HEK293 (cell line): ENCODE results near the gene PKN1.

Experiments used
- CTCF ChIA-PET: fragments of 350-600 bp; formaldehyde crosslinking; extraction: SDS; loops from one replicate; lab custom pipeline; 2021; ENCODE audit warnings: antibody characterized with exemption; lab: Yijun Ruan, JAX
- POLR2A ChIA-PET: fragments of 300-600 bp; formaldehyde crosslinking; extraction: SDS; loops from one replicate; lab custom pipeline; 2020; ENCODE audit warnings: antibody characterized with exemption, inconsistent platforms; lab: Yijun Ruan, JAX
- H3K27ac ChIP-seq: fragments of 200-500 bp; sonication (Bioruptor generic); 2 replicates; pipeline ENCODE4 v1.5.1; 2014; ENCODE audit warnings: low read depth, low read length, control low read depth, inconsistent platforms; ENCODE audit errors: extremely low read depth
- H3K36me3 ChIP-seq, 2 experiments: fragments of 200-500 bp in 1 of 2; sonication (Bioruptor generic) in 1 of 2; 1 replicate in 1 of 2; 2 replicates in 1 of 2; pipeline ENCODE4 v1.5.1; 2014 to 2017; ENCODE audit warnings: inconsistent platforms in 2 of 2, low read length in 2 of 2; ENCODE audit not compliant: control insufficient read depth in 2 of 2, insufficient read depth in 1 of 2
- H3K4me1 ChIP-seq: fragments of 200-500 bp; sonication (Bioruptor generic); 2 replicates; pipeline ENCODE4 v1.5.1; 2014; ENCODE audit warnings: mild to moderate bottlenecking, low read length, inconsistent platforms; ENCODE audit not compliant: control insufficient read depth, insufficient read depth
- H3K4me3 ChIP-seq: 2 replicates; pipeline ENCODE4 v1.5.1; 2011; ENCODE audit warnings: low read depth, mild to moderate bottlenecking, control low read depth, low read length, moderate library complexity
- H3K9me3 ChIP-seq: fragments of 200-500 bp; sonication (Bioruptor generic); 2 replicates; pipeline ENCODE4 v1.5.1; 2014; ENCODE audit warnings: low read depth, low read length, inconsistent platforms; ENCODE audit not compliant: control insufficient read depth, insufficient read depth
- GLI4 ChIP-seq: fragments of 450-650 bp; formaldehyde crosslinking; IDR thresholded peaks from 2 replicates; pipeline ENCODE4 v1.5.1; 2016; ENCODE audit warnings: missing biosample characterization, missing genetic modification characterization
- GLIS1 ChIP-seq: fragments of 450-650 bp; formaldehyde crosslinking; IDR thresholded peaks from 2 replicates; pipeline ENCODE4 v1.5.1; 2016; ENCODE audit warnings: missing biosample characterization, missing genetic modification characterization
- KLF10 ChIP-seq: fragments of 450-650 bp; IDR thresholded peaks from 2 replicates; pipeline ENCODE4 v1.5.1; 2018; ENCODE audit warnings: missing biosample characterization, mild to moderate bottlenecking, missing genetic modification characterization
- WT1 ChIP-seq: fragments of 450-650 bp; formaldehyde crosslinking; IDR thresholded peaks from 2 replicates; pipeline ENCODE4 v1.5.1; 2016; ENCODE audit warnings: missing biosample characterization, missing genetic modification characterization
- ZBTB20 ChIP-seq: fragments of 450-650 bp; formaldehyde crosslinking; IDR thresholded peaks from 2 replicates; pipeline ENCODE4 v1.5.1; 2016; ENCODE audit warnings: missing biosample characterization, missing genetic modification characterization
- ZBTB48 ChIP-seq: fragments of 450-650 bp; formaldehyde crosslinking; IDR thresholded peaks from 2 replicates; pipeline ENCODE4 v1.5.1; 2016; ENCODE audit warnings: missing biosample characterization, missing genetic modification characterization
- ZNF16 ChIP-seq: fragments of 450-650 bp; formaldehyde crosslinking; IDR thresholded peaks from 2 replicates; pipeline ENCODE4 v1.5.1; 2016; ENCODE audit warnings: low read depth, missing biosample characterization, missing genetic modification characterization
- ZNF169 ChIP-seq: fragments of 450-650 bp; formaldehyde crosslinking; IDR thresholded peaks from 2 replicates; pipeline ENCODE4 v1.5.1; 2016; ENCODE audit warnings: missing biosample characterization, missing genetic modification characterization
- ZNF19 ChIP-seq: fragments of 450-650 bp; formaldehyde crosslinking; IDR thresholded peaks from 2 replicates; pipeline ENCODE4; 2016; ENCODE audit warnings: missing biosample characterization, missing genetic modification characterization, low read depth
- ZNF2 ChIP-seq: fragments of 450-650 bp; formaldehyde crosslinking; IDR thresholded peaks from 2 replicates; pipeline ENCODE4 v1.5.1; 2016; ENCODE audit warnings: missing biosample characterization, missing genetic modification characterization
- ZNF248 ChIP-seq: fragments of 450-650 bp; formaldehyde crosslinking; IDR thresholded peaks from 2 replicates; pipeline ENCODE4 v1.5.1; 2017; ENCODE audit warnings: missing biosample characterization, missing genetic modification characterization
- ZNF292 ChIP-seq: fragments of 450-650 bp; formaldehyde crosslinking; IDR thresholded peaks from 2 replicates; pipeline ENCODE4 v1.5.1; 2016; ENCODE audit warnings: low read depth, missing biosample characterization, missing genetic modification characterization, borderline replicate concordance
- ZNF341 ChIP-seq: fragments of 450-650 bp; formaldehyde crosslinking; IDR thresholded peaks from 2 replicates; pipeline ENCODE4; 2016; ENCODE audit warnings: low read depth, missing biosample characterization, missing genetic modification characterization
- ZNF394 ChIP-seq: fragments of 450-650 bp; formaldehyde crosslinking; IDR thresholded peaks from 2 replicates; pipeline ENCODE4 v1.5.1; 2016; ENCODE audit warnings: missing biosample characterization, missing genetic modification characterization, mild to moderate bottlenecking, moderate library complexity, borderline replicate concordance
- ZNF501 ChIP-seq: fragments of 450-650 bp; formaldehyde crosslinking; IDR thresholded peaks from 2 replicates; pipeline ENCODE4 v1.5.1; 2016; ENCODE audit warnings: missing biosample characterization, missing genetic modification characterization
- ZNF521 ChIP-seq: fragments of 450-650 bp; formaldehyde crosslinking; IDR thresholded peaks from 2 replicates; pipeline ENCODE4 v1.5.1; 2017; ENCODE audit warnings: missing biosample characterization, mild to moderate bottlenecking, missing genetic modification characterization
- ZNF549 ChIP-seq: fragments of 450-650 bp; IDR thresholded peaks from 2 replicates; pipeline ENCODE4 v1.5.1; 2018; ENCODE audit warnings: missing biosample characterization, missing genetic modification characterization, mild to moderate bottlenecking, inconsistent platforms, moderate library complexity
- ZNF596 ChIP-seq: fragments of 450-650 bp; IDR thresholded peaks from 2 replicates; pipeline ENCODE4 v1.5.0; 2018; ENCODE audit warnings: missing biosample characterization, mild to moderate bottlenecking, missing genetic modification characterization, moderate library complexity
- ZNF623 ChIP-seq: fragments of 450-650 bp; formaldehyde crosslinking; IDR thresholded peaks from 2 replicates; pipeline ENCODE4 v1.5.1; 2016; ENCODE audit warnings: missing biosample characterization, missing genetic modification characterization
- ZNF658 ChIP-seq: fragments of 450-650 bp; formaldehyde crosslinking; IDR thresholded peaks from 2 replicates; pipeline ENCODE4; 2016; ENCODE audit warnings: missing biosample characterization, missing genetic modification characterization
- ZNF660 ChIP-seq: fragments of 450-650 bp; IDR thresholded peaks from 2 replicates; pipeline ENCODE4 v1.5.1; 2018; ENCODE audit warnings: missing biosample characterization, mild to moderate bottlenecking, missing genetic modification characterization
- ZNF747 ChIP-seq: fragments of 450-650 bp; formaldehyde crosslinking; IDR thresholded peaks from 2 replicates; pipeline ENCODE4 v1.5.1; 2016; ENCODE audit warnings: missing biosample characterization, missing genetic modification characterization
- TF ChIP-seq, protein P1 (sequence below): fragments of 450-650 bp; formaldehyde crosslinking; IDR thresholded peaks from 2 replicates; pipeline ENCODE4 v1.5.1; 2016; ENCODE audit warnings: missing biosample characterization, missing genetic modification characterization
- TF ChIP-seq, protein P2 (sequence below): fragments of 450-650 bp; formaldehyde crosslinking; IDR thresholded peaks from 2 replicates; pipeline ENCODE4 v1.5.1; 2016; ENCODE audit warnings: missing biosample characterization, missing genetic modification characterization
- TF ChIP-seq, protein P3 (sequence below): fragments of 450-650 bp; formaldehyde crosslinking; IDR thresholded peaks from 2 replicates; pipeline ENCODE4 v1.5.1; 2016; ENCODE audit warnings: missing biosample characterization, missing genetic modification characterization
- TF ChIP-seq, protein P4 (sequence below): fragments of 450-650 bp; formaldehyde crosslinking; IDR thresholded peaks from 2 replicates; pipeline ENCODE4 v1.5.1; 2016; ENCODE audit warnings: missing biosample characterization, missing genetic modification characterization

The PKN1 gene

DNA sequence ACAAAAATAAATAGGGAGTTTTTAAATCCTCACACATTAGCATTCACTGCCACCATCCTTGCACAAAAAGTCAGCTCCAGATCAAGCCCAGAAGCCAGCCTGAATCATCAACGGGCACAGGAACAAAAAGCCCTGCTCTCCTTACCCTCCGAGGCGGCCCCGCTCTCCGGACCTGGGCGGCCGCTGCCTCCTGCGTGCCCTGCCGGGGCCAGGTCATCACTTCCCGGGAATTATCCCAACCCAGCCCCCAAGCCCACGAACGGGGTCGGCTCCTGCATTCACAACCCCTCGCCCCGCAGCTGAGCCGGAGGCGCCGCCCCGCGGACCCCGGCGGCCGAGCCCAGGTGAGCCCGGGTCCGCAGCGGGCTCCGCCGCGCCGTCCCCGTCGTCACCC lies 84.3 kb downstream of the PKN1 start:
- TF ChIP-seq, protein P1, sequence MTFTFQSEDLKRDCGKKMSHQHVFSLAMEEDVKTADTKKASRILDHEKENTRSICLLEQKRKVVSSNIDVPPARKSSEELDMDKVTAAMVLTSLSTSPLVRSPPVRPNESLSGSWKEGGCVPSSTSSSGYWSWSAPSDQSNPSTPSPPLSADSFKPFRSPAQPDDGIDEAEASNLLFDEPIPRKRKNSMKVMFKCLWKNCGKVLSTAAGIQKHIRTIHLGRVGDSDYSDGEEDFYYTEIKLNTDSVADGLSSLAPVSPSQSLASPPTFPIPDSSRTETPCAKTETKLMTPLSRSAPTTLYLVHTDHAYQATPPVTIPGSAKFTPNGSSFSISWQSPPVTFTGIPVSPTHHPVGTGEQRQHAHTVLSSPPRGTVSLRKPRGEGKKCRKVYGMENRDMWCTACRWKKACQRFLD (tag by site-specific recombination) = no peak
- TF ChIP-seq ZBTB48 (no peak), ZBTB20 (no peak), KLF10 (tag by site-specific recombination) (no peak), ZNF549 (tag by site-specific recombination) (no peak), ZNF19 (no peak), ZNF623 (tag by site-specific recombination) (no peak), ZNF341 (tag by site-specific recombination) (no peak), ZNF658 (no peak), ZNF660 (tag by site-specific recombination) (no peak), ZNF521 (tag by site-specific recombination) (no peak), ZNF292 (tag by site-specific recombination) (no peak), ZNF747 (tag by site-specific recombination) (no peak), ZNF596 (no peak), ZNF2 (tag by site-specific recombination) (no peak)
- TF ChIP-seq, protein P2, sequence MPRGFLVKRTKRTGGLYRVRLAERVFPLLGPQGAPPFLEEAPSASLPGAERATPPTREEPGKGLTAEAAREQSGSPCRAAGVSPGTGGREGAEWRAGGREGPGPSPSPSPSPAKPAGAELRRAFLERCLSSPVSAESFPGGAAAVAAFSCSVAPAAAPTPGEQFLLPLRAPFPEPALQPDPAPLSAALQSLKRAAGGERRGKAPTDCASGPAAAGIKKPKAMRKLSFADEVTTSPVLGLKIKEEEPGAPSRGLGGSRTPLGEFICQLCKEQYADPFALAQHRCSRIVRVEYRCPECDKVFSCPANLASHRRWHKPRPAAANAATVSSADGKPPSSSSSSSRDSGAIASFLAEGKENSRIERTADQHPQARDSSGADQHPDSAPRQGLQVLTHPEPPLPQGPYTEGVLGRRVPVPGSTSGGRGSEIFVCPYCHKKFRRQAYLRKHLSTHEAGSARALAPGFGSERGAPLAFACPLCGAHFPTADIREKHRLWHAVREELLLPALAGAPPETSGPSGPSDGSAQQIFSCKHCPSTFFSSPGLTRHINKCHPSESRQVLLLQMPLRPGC (tag by site-specific recombination) = no peak
- TF ChIP-seq, protein P3, sequence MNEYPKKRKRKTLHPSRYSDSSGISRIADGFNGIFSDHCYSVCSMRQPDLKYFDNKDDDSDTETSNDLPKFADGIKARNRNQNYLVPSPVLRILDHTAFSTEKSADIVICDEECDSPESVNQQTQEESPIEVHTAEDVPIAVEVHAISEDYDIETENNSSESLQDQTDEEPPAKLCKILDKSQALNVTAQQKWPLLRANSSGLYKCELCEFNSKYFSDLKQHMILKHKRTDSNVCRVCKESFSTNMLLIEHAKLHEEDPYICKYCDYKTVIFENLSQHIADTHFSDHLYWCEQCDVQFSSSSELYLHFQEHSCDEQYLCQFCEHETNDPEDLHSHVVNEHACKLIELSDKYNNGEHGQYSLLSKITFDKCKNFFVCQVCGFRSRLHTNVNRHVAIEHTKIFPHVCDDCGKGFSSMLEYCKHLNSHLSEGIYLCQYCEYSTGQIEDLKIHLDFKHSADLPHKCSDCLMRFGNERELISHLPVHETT = no peak
- H3K36me3 ChIP-seq = peaks cover 3 to 39% of the 10 kb centered on the region in 2 experiments; a peak in 1 of 3 replicates
- POLR2A ChIA-PET = interaction anchor here (0.6 to 2.6 kb wide), 15 partner anchors 9 to 173 kb away, joined by 3 to 48 read pairs (median 4); partner anchors contain the start of genes GIPC1, NDUFB7 and ZNF333
- no peaks in the 10 kb centered on the region; the same call in 1 of the 2 replicates for H3K4me1 ChIP-seq
- CTCF ChIA-PET = interaction anchor here (2.1 kb wide), 1 partner anchor 13 kb away, joined by 5 read pairs; no protein-coding TSS in a partner anchor
- peak overlapping the region; percentile 96 for H3K27ac ChIP-seq
- peak overlapping the region; percentile 97 for H3K4me3 ChIP-seq
- H3K9me3 ChIP-seq = no peaks in the 10 kb centered on the region

DNA sequence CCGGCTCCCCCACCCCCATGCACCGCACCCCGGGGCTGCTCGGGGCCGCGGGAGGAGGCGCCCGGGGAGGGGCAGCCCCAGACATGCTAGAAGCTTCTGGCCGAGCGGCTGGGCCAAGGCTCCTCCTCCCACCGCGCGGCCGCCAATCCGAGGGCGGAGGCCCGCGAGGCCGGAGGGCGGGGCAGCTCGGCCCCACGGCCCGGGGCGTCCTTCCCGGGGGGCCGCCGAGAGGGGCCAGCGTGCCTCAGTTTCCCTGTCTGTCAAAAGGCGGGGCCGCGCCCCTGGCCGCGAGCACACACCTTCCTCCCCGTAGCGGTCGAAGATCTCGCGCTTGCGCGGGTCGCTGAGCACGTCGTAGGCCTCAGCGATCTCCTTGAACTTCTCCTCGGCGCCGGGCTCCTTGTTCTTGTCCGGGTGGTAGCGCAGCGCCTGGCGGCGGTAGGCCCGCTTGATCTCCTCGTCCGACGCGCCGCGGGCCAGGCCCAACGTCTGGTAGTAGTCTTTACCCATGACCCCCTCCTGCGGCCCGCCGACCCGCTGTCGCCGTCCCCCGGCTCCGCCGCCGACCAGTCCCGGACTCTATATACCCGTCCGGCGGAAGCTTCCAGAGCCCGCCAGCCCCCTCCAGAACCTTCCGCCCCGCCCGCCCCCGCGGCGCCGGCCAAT lies 84.9 kb downstream of the PKN1 start, which contains the start of gene DNAJB1:
DNAJB1 (minus strand) TSS at position 558 of the 666 bp plus-strand sequence; CDS start at position 510, 48 bp downstream.
- no peaks in the 10 kb centered on the region; the same call in 1 of the 2 replicates for H3K4me1 ChIP-seq
- CTCF ChIA-PET = interaction anchor here (0.6 to 2.1 kb wide), 2 partner anchors 12 to 14 kb away, joined by 5 read pairs; no protein-coding TSS in a partner anchor
- peak within 1 kb of the TSS; percentile 97 for H3K4me3 ChIP-seq
- peak within 1 kb of the TSS; percentile 96 for H3K27ac ChIP-seq
- POLR2A ChIA-PET = interaction anchor here (0.5 to 2.6 kb wide), 33 partner anchors 8 to 383 kb away, joined by 3 to 48 read pairs (median 4); partner anchors contain the start of genes ASF1B, GIPC1, NDUFB7 and TECR
- peaks cover 3 to 39% of the 10 kb centered on the region in 2 experiments; a peak in 1 of 3 replicates for H3K36me3 ChIP-seq
- no peaks in the 10 kb centered on the region for H3K9me3 ChIP-seq
- TF ChIP-seq ZNF169 (tag by site-specific recombination) (peak; percentile 63; the same call in 1 of the 2 replicates), WT1 (no peak), GLIS1 (tag by site-specific recombination) (peak; percentile 84), ZNF248 (tag by site-specific recombination) (no peak), ZNF394 (tag by site-specific recombination) (peak; percentile 63; the same call in 1 of the 2 replicates), GLI4 (tag by site-specific recombination) (0 out of 2 replicates have a peak, but pooled peaks have one; percentile 75), KLF10 (tag by site-specific recombination) (peak; percentile 40), ZNF501 (tag by site-specific recombination) (no peak; the same call in 1 of the 2 replicates), ZNF16 (no peak)
- TF ChIP-seq, protein P4, sequence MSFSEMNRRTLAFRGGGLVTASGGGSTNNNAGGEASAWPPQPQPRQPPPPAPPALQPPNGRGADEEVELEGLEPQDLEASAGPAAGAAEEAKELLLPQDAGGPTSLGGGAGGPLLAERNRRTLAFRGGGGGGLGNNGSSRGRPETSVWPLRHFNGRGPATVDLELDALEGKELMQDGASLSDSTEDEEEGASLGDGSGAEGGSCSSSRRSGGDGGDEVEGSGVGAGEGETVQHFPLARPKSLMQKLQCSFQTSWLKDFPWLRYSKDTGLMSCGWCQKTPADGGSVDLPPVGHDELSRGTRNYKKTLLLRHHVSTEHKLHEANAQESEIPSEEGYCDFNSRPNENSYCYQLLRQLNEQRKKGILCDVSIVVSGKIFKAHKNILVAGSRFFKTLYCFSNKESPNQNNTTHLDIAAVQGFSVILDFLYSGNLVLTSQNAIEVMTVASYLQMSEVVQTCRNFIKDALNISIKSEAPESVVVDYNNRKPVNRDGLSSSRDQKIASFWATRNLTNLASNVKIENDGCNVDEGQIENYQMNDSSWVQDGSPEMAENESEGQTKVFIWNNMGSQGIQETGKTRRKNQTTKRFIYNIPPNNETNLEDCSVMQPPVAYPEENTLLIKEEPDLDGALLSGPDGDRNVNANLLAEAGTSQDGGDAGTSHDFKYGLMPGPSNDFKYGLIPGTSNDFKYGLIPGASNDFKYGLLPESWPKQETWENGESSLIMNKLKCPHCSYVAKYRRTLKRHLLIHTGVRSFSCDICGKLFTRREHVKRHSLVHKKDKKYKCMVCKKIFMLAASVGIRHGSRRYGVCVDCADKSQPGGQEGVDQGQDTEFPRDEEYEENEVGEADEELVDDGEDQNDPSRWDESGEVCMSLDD = peak; percentile 75
- TF ChIP-seq, protein P3 = 0 out of 2 replicates have a peak, but pooled peaks have one; percentile 42
